ENCODE measurements around the gene UBR3. TPM values are rescaled to one million over a fixed set of nuclear protein-coding genes. Genes with fewer than 3 reads are reported as not detected.
"Not testable (repeated sequence)": the region's sequence is repeated elsewhere in the genome, so short reads cannot be mapped to it uniquely, and the experiment has no call there.

The UBR3 gene
- total RNA-seq, 4 donors from 2014 or later = 40.0 to 147 (median 87.7) TPM

DNA sequence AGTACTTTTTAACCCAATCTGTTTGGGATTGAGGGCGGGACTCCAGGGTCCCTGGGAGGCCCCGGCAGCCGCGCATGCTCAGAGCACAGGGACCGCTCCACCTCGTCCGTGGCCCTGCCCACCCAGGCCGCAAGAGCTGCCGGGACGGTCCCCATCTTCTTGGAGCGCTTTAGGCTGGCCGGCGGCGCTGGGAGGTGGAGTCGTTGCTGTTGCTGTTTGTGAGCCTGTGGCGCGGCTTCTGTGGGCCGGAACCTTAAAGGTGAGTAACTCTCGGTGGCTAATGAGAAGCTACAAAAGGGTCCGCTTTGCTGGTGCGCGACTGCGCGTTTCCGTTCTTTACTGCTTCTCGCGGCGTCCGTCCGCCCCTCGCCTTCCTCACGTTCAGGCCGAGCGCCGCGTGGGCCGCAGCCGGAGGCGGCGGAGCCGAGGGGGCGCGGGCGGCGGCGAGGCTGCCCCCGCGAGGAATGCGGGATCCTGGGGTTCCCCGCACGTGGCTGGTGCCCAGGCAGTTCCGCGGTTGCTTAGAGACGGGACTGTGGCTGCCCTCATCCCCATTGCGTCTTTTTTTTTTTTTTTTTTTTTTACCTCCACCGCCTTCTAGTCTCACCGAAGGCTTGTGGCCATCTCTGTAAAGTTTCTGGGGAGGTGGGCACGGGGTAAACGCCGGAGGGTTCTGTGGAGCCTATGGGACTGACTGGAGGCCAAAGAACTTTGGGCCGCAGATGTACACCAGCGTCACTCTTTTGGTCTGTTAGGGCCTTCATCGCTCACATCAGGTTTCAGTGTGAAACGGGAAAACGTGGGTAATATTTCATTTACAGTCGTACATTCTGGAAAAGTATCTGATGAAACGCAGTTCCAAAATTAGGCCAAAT is 28.3 kb upstream of the UBR3 start, which contains the start of gene SSB:
TSS of gene SSB (plus strand) at position 154 of the 875 bp plus-strand sequence. CDS start 2,090 bp downstream, outside the sequence.
- peak; percentile 87 to 91 for DNase-seq
- intact Hi-C loops (cut with DNase I; ENCODE audit: low total_unique reads) = no loop called here
- peak within 1 kb of the TSS; percentile 84 to 89 for H3K27ac ChIP-seq
- TF ChIP-seq POLR2A (IDR thresholded peaks at IDR 0.05) = peak; percentile 61 to 81
- no peak for TF ChIP-seq CTCF (IDR thresholded peaks at IDR 0.05)
- no peaks in the 10 kb centered on the region for H3K27me3 ChIP-seq
- H3K36me3 ChIP-seq = no peaks in the 10 kb centered on the region
- peak within 1 kb of the TSS; percentile 47 to 88 for H3K4me3 ChIP-seq
- no peaks in the 10 kb centered on the region for H3K9me3 ChIP-seq
- H3K4me1 ChIP-seq = no peaks in the 10 kb centered on the region

GRCh38 chr2:169803480-169803879 is 23.8 kb upstream of the UBR3 start:
- no peak for TF ChIP-seq POLR2A (IDR thresholded peaks at IDR 0.05)
- TF ChIP-seq CTCF (IDR thresholded peaks at IDR 0.05) = no peak
- Histone ChIP-seq H3K9me3 (no peaks in the 10 kb centered on the region), H3K4me3 (no peak overlapping the region), H3K36me3 (no peaks in the 10 kb centered on the region), H3K27me3 (no peaks in the 10 kb centered on the region), H3K27ac (no peak overlapping the region), H3K4me1 (no peaks in the 10 kb centered on the region)
- DNase-seq = no peak
- intact Hi-C loops (cut with DNase I; ENCODE audit: low total_unique reads) = no loop called here

DNA sequence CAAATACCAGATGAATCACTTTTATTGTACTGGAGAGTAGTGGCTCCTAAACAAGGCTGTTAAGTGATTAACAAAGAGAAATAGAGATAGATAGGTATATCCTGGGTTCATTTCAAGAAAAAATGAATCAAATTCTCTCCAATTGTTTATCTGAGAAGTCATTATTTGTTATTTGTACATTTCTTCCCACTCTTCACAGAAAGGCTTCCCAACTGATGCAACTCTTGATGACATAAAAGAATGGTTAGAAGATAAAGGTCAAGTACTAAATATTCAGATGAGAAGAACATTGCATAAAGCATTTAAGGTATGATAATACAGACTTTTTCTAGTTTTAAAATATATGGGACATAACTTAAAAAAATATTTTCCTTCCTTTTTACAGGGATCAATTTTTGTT is 20.7 kb upstream of the UBR3 start:
- H3K27ac ChIP-seq = no peak overlapping the region
- H3K27me3 ChIP-seq = no peaks in the 10 kb centered on the region
- DNase-seq = no peak
- H3K36me3 ChIP-seq = no peaks in the 10 kb centered on the region
- no peaks in the 10 kb centered on the region for H3K4me1 ChIP-seq
- H3K4me3 ChIP-seq = no peak overlapping the region
- intact Hi-C loops (cut with DNase I; ENCODE audit: low total_unique reads) = no loop called here
- no peak for TF ChIP-seq POLR2A (IDR thresholded peaks at IDR 0.05)
- no peak for TF ChIP-seq CTCF (IDR thresholded peaks at IDR 0.05)
- H3K9me3 ChIP-seq = no peaks in the 10 kb centered on the region

- intact Hi-C loops (cut with DNase I; ENCODE audit: low total_unique reads) = no loop called here
- no peaks in the 10 kb centered on the region for H3K36me3 ChIP-seq
- no peaks in the 10 kb centered on the region for H3K9me3 ChIP-seq
- no peak overlapping the region for H3K4me3 ChIP-seq
- no peaks in the 10 kb centered on the region for H3K27me3 ChIP-seq
- no peaks in the 10 kb centered on the region for H3K4me1 ChIP-seq
- no peak overlapping the region for H3K27ac ChIP-seq
- no peak for TF ChIP-seq CTCF (IDR thresholded peaks at IDR 0.05)
- TF ChIP-seq POLR2A (IDR thresholded peaks at IDR 0.05) = no peak
- DNase-seq = no peak
These were observed 19.0 kb upstream of the UBR3 start for GRCh38 chr2:169808221-169808620.

GRCh38 chr2:169815849-169816248 is 11.4 kb upstream of the UBR3 start:
- H3K9me3 ChIP-seq = no peaks in the 10 kb centered on the region
- intact Hi-C loops (cut with DNase I; ENCODE audit: low total_unique reads) = no loop called here
- no peaks in the 10 kb centered on the region for H3K4me1 ChIP-seq
- TF ChIP-seq CTCF (IDR thresholded peaks at IDR 0.05) = no peak
- TF ChIP-seq POLR2A (IDR thresholded peaks at IDR 0.05) = no peak
- no peaks in the 10 kb centered on the region for H3K36me3 ChIP-seq
- H3K4me3 ChIP-seq = no peak overlapping the region
- no peak overlapping the region for H3K27ac ChIP-seq
- no peak for DNase-seq
- H3K27me3 ChIP-seq = no peaks in the 10 kb centered on the region

GRCh38 chr2:169816961-169817360 is 10.3 kb upstream of the UBR3 start:
- H3K27me3 ChIP-seq; H3K36me3 ChIP-seq; DNase-seq; intact Hi-C loops (cut with DNase I; ENCODE audit: low total_unique reads); H3K4me3 ChIP-seq; H3K27ac ChIP-seq; H3K4me1 ChIP-seq; H3K9me3 ChIP-seq: not testable (repeated sequence)

- intact Hi-C loops (cut with DNase I; ENCODE audit: low total_unique reads); H3K27ac ChIP-seq; H3K9me3 ChIP-seq; H3K4me1 ChIP-seq; H3K4me3 ChIP-seq; DNase-seq; H3K27me3 ChIP-seq; H3K36me3 ChIP-seq: not testable (repeated sequence)
These were observed 9.9 kb upstream of the UBR3 start for GRCh38 chr2:169817369-169817768.
